Measurements from ENCODE around the gene IGSF23. TPM values are rescaled to one million over a fixed set of nuclear protein-coding genes. Genes with fewer than 3 reads are reported as not detected.

Gene IGSF23
- total RNA-seq, 1 experiment from 2014 or later, result not detected

DNA sequence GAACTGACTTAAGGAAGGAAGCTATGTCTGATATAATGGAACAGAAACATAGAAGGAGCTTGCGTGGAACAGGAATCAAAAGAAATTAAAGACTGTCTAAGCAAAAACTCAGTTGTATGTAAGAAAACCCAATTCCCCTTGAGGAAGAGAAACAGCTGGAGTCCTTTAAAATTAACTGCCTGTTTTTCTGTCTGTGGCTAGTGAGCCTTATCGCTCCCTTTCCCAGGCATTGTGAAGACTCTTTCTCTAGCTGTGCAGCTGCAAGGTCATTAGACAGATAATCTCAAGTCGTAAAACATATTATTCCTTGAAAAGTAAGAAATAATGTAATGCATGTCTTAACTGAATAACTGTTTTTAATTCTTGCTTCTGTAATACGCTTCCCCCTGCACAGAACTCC, 39.7 kb upstream of the IGSF23 start:
- peaks cover 53% of the 10 kb centered on the region for H3K4me1 Mint-ChIP-seq (ENCODE audit: low read depth, unreplicated experiment)

DNA sequence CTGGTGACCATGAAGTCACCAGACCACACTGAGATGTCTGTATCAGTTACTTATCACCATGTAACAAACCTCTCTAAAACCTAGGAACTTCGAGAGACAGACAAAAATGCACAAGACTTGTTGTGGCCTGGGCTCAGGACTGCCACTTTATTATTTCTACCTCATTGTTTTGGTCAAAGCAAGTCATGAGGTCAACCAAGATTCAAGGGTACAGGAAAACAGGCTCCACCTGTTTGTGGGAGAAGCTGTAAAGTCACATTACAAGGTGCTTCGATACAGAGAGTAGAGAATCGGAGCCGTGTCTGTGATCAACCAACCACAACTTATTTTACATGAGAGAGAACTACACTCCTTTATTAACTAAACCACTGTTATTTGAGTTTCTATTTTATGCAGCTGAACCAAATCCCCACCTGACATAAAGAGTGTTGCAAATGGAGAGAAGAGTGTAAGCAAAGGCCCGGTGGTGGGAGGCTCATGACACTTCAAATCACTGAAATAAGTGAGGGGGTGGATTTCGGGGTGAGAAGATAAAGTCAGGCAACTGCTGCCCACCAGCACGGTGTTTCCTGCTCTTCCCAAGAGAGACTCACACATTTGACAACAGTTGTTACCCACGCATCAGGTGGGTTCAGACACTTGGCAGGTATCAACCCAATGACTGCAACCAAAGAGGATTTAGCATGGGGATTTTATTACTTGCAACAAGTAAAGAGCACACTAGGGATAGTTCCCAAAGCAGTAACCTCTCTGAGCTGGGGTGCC, 39.0 kb upstream of the IGSF23 start:
- BruUV-seq (replicated peaks), result no TSS peak
- H3K27ac Mint-ChIP-seq (ENCODE audit: unreplicated experiment), result no peak overlapping the region
- H3K4me1 Mint-ChIP-seq (ENCODE audit: low read depth, unreplicated experiment), result peaks cover 53% of the 10 kb centered on the region
- H3K9me3 Mint-ChIP-seq (ENCODE audit: low read depth, unreplicated experiment), result no peaks in the 10 kb centered on the region
- no peaks in the 10 kb centered on the region for H3K27me3 Mint-ChIP-seq (ENCODE audit: unreplicated experiment)
- CTCF ChIA-PET, result interaction anchor here (0.6 to 2.0 kb wide), 2 partner anchors 47 to 82 kb away, joined by 6 to 9 read pairs; no protein-coding TSS in a partner anchor
- intact Hi-C loops (cut with micrococcal nuclease; ENCODE audit: unreplicated experiment), result no loop called here
- no peaks in the 10 kb centered on the region for H3K36me3 Mint-ChIP-seq (ENCODE audit: insufficient read depth, unreplicated experiment)
- TF ChIP-seq, protein P1, sequence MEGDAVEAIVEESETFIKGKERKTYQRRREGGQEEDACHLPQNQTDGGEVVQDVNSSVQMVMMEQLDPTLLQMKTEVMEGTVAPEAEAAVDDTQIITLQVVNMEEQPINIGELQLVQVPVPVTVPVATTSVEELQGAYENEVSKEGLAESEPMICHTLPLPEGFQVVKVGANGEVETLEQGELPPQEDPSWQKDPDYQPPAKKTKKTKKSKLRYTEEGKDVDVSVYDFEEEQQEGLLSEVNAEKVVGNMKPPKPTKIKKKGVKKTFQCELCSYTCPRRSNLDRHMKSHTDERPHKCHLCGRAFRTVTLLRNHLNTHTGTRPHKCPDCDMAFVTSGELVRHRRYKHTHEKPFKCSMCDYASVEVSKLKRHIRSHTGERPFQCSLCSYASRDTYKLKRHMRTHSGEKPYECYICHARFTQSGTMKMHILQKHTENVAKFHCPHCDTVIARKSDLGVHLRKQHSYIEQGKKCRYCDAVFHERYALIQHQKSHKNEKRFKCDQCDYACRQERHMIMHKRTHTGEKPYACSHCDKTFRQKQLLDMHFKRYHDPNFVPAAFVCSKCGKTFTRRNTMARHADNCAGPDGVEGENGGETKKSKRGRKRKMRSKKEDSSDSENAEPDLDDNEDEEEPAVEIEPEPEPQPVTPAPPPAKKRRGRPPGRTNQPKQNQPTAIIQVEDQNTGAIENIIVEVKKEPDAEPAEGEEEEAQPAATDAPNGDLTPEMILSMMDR (IDR thresholded peaks at IDR 0.05; ENCODE audit: unreplicated experiment), result no peak
- DNase-seq, result no peak
- H3K4me3 Mint-ChIP-seq (ENCODE audit: low read depth, unreplicated experiment), result no peak overlapping the region

More for the DNA sequence above, 39.7 kb upstream of the IGSF23 start:
- H3K27ac Mint-ChIP-seq (ENCODE audit: unreplicated experiment), result no peak overlapping the region
- no TSS peak for BruUV-seq (replicated peaks)
- H3K9me3 Mint-ChIP-seq (ENCODE audit: low read depth, unreplicated experiment), result no peaks in the 10 kb centered on the region
- TF ChIP-seq, protein P1 (IDR thresholded peaks at IDR 0.05; ENCODE audit: unreplicated experiment), result no peak
- intact Hi-C loops (cut with micrococcal nuclease; ENCODE audit: unreplicated experiment), result no loop called here
- no peaks in the 10 kb centered on the region for H3K36me3 Mint-ChIP-seq (ENCODE audit: insufficient read depth, unreplicated experiment)
- no peak for DNase-seq
- H3K4me3 Mint-ChIP-seq (ENCODE audit: low read depth, unreplicated experiment), result no peak overlapping the region
- CTCF ChIA-PET, result interaction anchor here (0.6 to 2.0 kb wide), 3 partner anchors 46 to 83 kb away, joined by 3 to 9 read pairs (median 6); no protein-coding TSS in a partner anchor
- H3K27me3 Mint-ChIP-seq (ENCODE audit: unreplicated experiment), result no peaks in the 10 kb centered on the region

DNA sequence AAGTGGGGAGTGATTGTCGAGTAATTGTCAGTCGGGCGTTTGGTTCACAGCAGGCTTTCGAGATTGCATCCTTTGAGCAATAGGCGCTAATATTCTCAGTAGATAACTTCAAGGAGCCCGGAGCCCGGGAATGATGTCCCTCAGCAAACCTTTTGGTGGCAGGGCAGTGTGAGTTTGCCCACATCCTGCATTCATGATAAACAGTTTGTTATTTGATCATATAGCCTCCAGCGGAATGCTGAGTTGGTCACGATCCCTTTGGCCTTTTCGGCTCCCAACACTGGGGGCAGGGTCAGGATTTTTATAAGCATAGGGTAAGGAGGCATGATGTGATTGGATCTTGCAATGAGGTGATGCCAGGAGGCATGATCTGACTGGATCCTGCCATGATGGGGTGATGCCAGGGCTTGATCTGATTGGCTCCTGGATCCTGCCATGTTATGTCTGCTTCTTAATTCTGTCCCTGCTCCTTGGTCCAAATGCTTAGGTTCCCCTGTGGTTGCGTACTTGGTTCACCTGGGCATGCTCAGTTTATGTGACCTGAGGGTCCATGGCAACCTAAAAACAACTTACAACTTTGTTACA, 38.2 kb upstream of the IGSF23 start:
- intact Hi-C loops (cut with micrococcal nuclease; ENCODE audit: unreplicated experiment), result no loop called here
- Mint-ChIP-seq H3K27ac (ENCODE audit: unreplicated experiment) (no peak overlapping the region), H3K36me3 (ENCODE audit: insufficient read depth, unreplicated experiment) (no peaks in the 10 kb centered on the region), H3K4me3 (ENCODE audit: low read depth, unreplicated experiment) (no peak overlapping the region), H3K4me1 (ENCODE audit: low read depth, unreplicated experiment) (peaks cover 51% of the 10 kb centered on the region), H3K9me3 (ENCODE audit: low read depth, unreplicated experiment) (no peaks in the 10 kb centered on the region), H3K27me3 (ENCODE audit: unreplicated experiment) (no peaks in the 10 kb centered on the region)
- CTCF ChIA-PET, result interaction anchor here (2.0 kb wide), 1 partner anchor 81 kb away, joined by 9 read pairs; no protein-coding TSS in a partner anchor
- BruUV-seq (replicated peaks), result no TSS peak
- TF ChIP-seq, protein P1 (IDR thresholded peaks at IDR 0.05; ENCODE audit: unreplicated experiment), result no peak
- no peak for DNase-seq

DNA sequence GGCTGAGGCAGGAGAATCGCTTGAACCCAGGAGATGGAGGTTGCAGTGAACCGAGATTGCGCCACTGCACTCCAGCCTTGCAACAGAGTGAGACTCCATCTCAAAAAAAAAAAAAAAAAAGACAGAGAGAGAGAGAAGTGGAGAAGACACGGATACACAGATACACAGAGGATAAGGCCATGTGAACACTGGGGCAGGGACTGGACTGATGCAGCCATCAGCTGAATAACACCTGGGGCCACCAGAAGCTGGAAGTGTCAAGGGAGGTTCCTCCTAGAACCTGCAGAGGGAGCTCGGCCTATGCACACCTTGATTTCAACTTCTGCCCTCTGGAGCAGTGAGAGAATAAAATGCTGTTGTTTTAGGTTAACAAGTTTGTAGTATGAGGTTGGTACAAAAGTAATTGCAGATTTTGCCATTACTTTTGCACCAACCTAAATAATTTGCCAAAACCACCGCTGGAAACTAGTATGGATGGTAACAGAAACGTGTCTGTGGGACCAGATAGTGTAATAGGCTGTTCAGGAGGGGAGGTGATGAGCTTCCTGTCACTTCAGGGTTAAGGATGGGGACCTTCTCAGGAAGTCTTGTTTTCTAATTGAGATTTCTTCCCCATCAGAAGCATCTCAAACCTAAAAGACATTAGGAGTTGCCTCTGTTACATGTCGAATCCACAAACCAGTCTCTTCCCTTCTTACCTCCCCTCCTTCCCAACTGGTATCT, 36.4 kb upstream of the IGSF23 start:
- no TSS peak for BruUV-seq (replicated peaks)

More for the DNA sequence above, 36.4 kb upstream of the IGSF23 start:
- H3K4me1 Mint-ChIP-seq (ENCODE audit: low read depth, unreplicated experiment), result peaks cover 43% of the 10 kb centered on the region
- no peaks in the 10 kb centered on the region for H3K27me3 Mint-ChIP-seq (ENCODE audit: unreplicated experiment)
- H3K36me3 Mint-ChIP-seq (ENCODE audit: insufficient read depth, unreplicated experiment), result no peaks in the 10 kb centered on the region
- intact Hi-C loops (cut with micrococcal nuclease; ENCODE audit: unreplicated experiment), result loop anchor here (1.0 kb wide), 1 partner anchor 80 kb away; no protein-coding TSS in a partner anchor
- no peak overlapping the region for H3K4me3 Mint-ChIP-seq (ENCODE audit: low read depth, unreplicated experiment)
- no peaks in the 10 kb centered on the region for H3K9me3 Mint-ChIP-seq (ENCODE audit: low read depth, unreplicated experiment)
- peak; percentile 78 for DNase-seq
- TF ChIP-seq, protein P1 (IDR thresholded peaks at IDR 0.05; ENCODE audit: unreplicated experiment), result peak; percentile 94
- no peak overlapping the region for H3K27ac Mint-ChIP-seq (ENCODE audit: unreplicated experiment)
- CTCF ChIA-PET, result interaction anchor here (0.6 to 1.7 kb wide), 26 partner anchors 9 to 1141 kb away, joined by 3 to 29 read pairs (median 5); partner anchors contain the start of genes CBLC and PVR

Data from Calu3 (cell line).